GM10248 (cell line): Measurements from ENCODE around the gene PWP1.

Experiments used
- CTCF ChIA-PET: fragments of 300-600 bp; sonication (Branson Sonifier 250); formaldehyde crosslinking; extraction: SDS; loops from one replicate; lab custom pipeline; 2021; ENCODE audit warnings: antibody characterized with exemption; lab: Yijun Ruan, JAX
- POLR2A ChIA-PET: fragments of 350-650 bp; sonication (Branson Sonifier 250); formaldehyde crosslinking; extraction: SDS; loops from one replicate; lab custom pipeline; 2020; ENCODE audit warnings: antibody characterized with exemption; lab: Yijun Ruan, JAX
- DNase-seq: peaks from one replicate; pipeline ENCODE4 v3.0.0; 2012; ENCODE audit errors: extremely low spot score
- CTCF ChIP-seq: IDR thresholded peaks from 2 replicates; pipeline ENCODE4 v1.5.1; 2012; ENCODE audit warnings: mild to moderate bottlenecking, low read depth; ENCODE audit errors: extremely low read depth, missing control alignments, control extremely low read depth

PWP1 gene

GRCh38 chr12:107685360-107686248 is at the start of gene PWP1:
Gene PWP1, plus strand, starts transcription at chr12:107685799. Its CDS starts 101 bp downstream, at chr12:107685900.
- no peak for TF ChIP-seq CTCF

GRCh38 chr12:107641154-107641553 is 44.4 kb upstream of the PWP1 start:
- ChIA-PET CTCF (interaction anchor here (2.8 kb wide), 1 partner anchor 30 kb away, joined by 7 read pairs; no protein-coding TSS in a partner anchor), POLR2A (no interaction called here)
- DNase-seq = no peak
- no peak for TF ChIP-seq CTCF

More at GRCh38 chr12:107685360-107686248, at the start of gene PWP1:
- ChIA-PET CTCF (interaction anchor here (1.2 to 2.0 kb wide), 5 partner anchors 10 to 227 kb away, joined by 3 to 13 read pairs (median 3); no protein-coding TSS in a partner anchor), POLR2A (no interaction called here)
- peak; percentile 97 for DNase-seq

GRCh38 chr12:107642240-107642639 is 43.4 kb upstream of the PWP1 start:
- CTCF ChIA-PET = interaction anchor here (1.3 kb wide), 1 partner anchor 510 kb away, joined by 4 read pairs; no protein-coding TSS in a partner anchor
- TF ChIP-seq CTCF = no peak
- POLR2A ChIA-PET = no interaction called here
- DNase-seq = no peak

- CTCF ChIA-PET = no interaction called here
- no peak for DNase-seq
- POLR2A ChIA-PET = no interaction called here
- no peak for TF ChIP-seq CTCF
Observed at GRCh38 chr12:107645630-107646333, 39.8 kb upstream of the PWP1 start.

GRCh38 chr12:107646436-107646835 is 39.2 kb upstream of the PWP1 start:
- ChIA-PET CTCF (no interaction called here), POLR2A (no interaction called here)
- no peak for TF ChIP-seq CTCF
- no peak for DNase-seq

- TF ChIP-seq CTCF = no peak
- ChIA-PET POLR2A (no interaction called here), CTCF (no interaction called here)
- no peak for DNase-seq
Observed at GRCh38 chr12:107649661-107650061, 35.9 kb upstream of the PWP1 start.
